Heart left ventricle (tissue), 16 donors: ENCODE measurements around the gene PHF1. TPM values are rescaled to one million over a fixed set of nuclear protein-coding genes. Genes with fewer than 3 reads are reported as not detected.

Experiments used
- ATAC-seq, 4 donors: fragments of 200-7000 bp; cut with Tn5 transposase; one replicate each; pipeline ENCODE4 v1.9.1; 2020 to 2022; ENCODE audit warnings: moderate library complexity in 4 of 4, mild to moderate bottlenecking in 3 of 4, moderate number of reproducible peaks in 1 of 4
- DNase-seq, 5 donors: peaks; one replicate each; pipeline ENCODE4 v3.0.0-alpha.2; 2020
- H3K27ac ChIP-seq, 12 donors: fragments of 200-600 bp; sonication (generic) in 4 of 12; one replicate each; pipeline versions ENCODE4 v1.5.0 to v1.8.0; 2016 to 2022; ENCODE audit warnings: mild to moderate bottlenecking in 2 of 12
- H3K27me3 ChIP-seq, 9 donors: fragments of 200-600 bp; sonication (generic) in 2 of 9; one replicate each; pipeline versions ENCODE4 v1.5.1 to v1.8.0; 2016 to 2022; ENCODE audit warnings: mild to moderate bottlenecking in 3 of 9
- H3K36me3 ChIP-seq, 9 donors: fragments of 200-600 bp; sonication (generic) in 2 of 9; one replicate each; pipeline versions ENCODE4 v1.5.0 to v1.8.0; 2018 to 2022; ENCODE audit warnings: mild to moderate bottlenecking in 2 of 9
- H3K4me1 ChIP-seq, 12 donors: fragments of 200-600 bp; sonication (generic) in 4 of 12; one replicate each; pipeline versions ENCODE4 v1.5.0 to v1.8.0; 2016 to 2022; ENCODE audit warnings: mild to moderate bottlenecking in 3 of 12
- H3K4me3 ChIP-seq, 12 donors: fragments of 200-600 bp; sonication (generic) in 4 of 12; one replicate each; pipeline versions ENCODE4 v1.5.0 to v1.8.0; 2017 to 2022; ENCODE audit warnings: mild to moderate bottlenecking in 9 of 12, moderate library complexity in 4 of 12
- H3K9me3 ChIP-seq, 12 donors: fragments of 200-600 bp; sonication (generic) in 4 of 12; one replicate each; pipeline versions ENCODE4 v1.5.0 to v1.8.0; 2016 to 2022; ENCODE audit warnings: mild to moderate bottlenecking in 1 of 12
- CTCF ChIP-seq, 12 donors: fragments of 200-600 bp; sonication (generic) in 4 of 12; IDR thresholded peaks; one replicate each; pipeline versions ENCODE4 v1.5.0 to v1.8.0; 2018 to 2022; ENCODE audit warnings: antibody characterized with exemption in 12 of 12, mild to moderate bottlenecking in 5 of 12
- POLR2A ChIP-seq, 2 donors: fragments of 450-650 bp; IDR thresholded peaks; one replicate each; pipeline ENCODE4 v1.6.1; 2017; ENCODE audit warnings: antibody characterized with exemption in 2 of 2, mild to moderate bottlenecking in 2 of 2, moderate library complexity in 2 of 2
- WGBS, 4 donors: extraction: QIAGEN DNeasy Blood & Tissue Kit in 2 of 4; methylation state at CpG; one replicate each; pipeline versions ENCODE4 v1.1.5 to v1.1.7; 2013 to 2018; 5-methylcytosine and 5-hydroxymethylcytosine counted together
- intact Hi-C, 10 donors: fragments of 100-400 bp; cut with DNase I; formaldehyde crosslinking; loops; one replicate each; pipeline versions ENCODE4 v1.11.1 to v1.14.2; 2022
- polyA plus RNA-seq, 2 donors: library from polyadenylated mRNA; stranded (reverse); fragments of 200-250 nt; gene quantifications; one replicate each; pipeline ENCODE4 v1.2.3, GENCODE V29; 2013
- total RNA-seq, 9 donors: library from RNA; depleted of rRNA in 2 of 9; stranded (reverse); fragments of >200 nt in 2 of 9; fragmentation: NEBNext Ultra II Directional in 3 of 9; extraction: Animal tissue kit (Norgen Biotek cat#: 25700) in 3 of 9; gene quantifications; one replicate each; pipeline versions ENCODE4 v1.1.0 to v1.2.4, GENCODE V29; 2016 to 2023
- donor health status: ischemic (EF 13 %, LVEDD 7.1; RV severe dilation, severe dysfunction).
- donor health status: healthy with polysubstance abuse.
- donor health status: DM: no; HTN: yes; CAD: no.
- donor health status: DM: no; HTN: no; CAD: no.
- donor health status: ischemic (EF 25% LVEDD 6.9; RV normal size, moderate dysfunction).
- donor health status: ischemic (EF 25% LVEDD 5.7; RV mildly dilated, moderate dysfunction).
- donor health status: healthy.
- donor health status: DM: yes; HTN: yes; CAD: no.
- donor health status: ischemic (EF 35%, LVEDD 5.7; RV mildly dilated, moderate dysfunction).
- donor health status: nonischemic (EF 11% LVEDD 7.7; RV severe dilation, severe dysfunction).
- donor health status: DM: yes; HTN: yes; CAD: no.
- donor health status: PGD.
- donor health status: ischemic (EF 29% LVEDD 5.4; RV normal size, mild dysfunction).
- donor health status: nonischemic (EF 23%, LVEDD 6.1; RV moderate dilation, normal function).

The PHF1 gene
- total and polyA plus RNA-seq, 11 donors, result 43.0 to 82.1 (median 50.0) TPM

DNA sequence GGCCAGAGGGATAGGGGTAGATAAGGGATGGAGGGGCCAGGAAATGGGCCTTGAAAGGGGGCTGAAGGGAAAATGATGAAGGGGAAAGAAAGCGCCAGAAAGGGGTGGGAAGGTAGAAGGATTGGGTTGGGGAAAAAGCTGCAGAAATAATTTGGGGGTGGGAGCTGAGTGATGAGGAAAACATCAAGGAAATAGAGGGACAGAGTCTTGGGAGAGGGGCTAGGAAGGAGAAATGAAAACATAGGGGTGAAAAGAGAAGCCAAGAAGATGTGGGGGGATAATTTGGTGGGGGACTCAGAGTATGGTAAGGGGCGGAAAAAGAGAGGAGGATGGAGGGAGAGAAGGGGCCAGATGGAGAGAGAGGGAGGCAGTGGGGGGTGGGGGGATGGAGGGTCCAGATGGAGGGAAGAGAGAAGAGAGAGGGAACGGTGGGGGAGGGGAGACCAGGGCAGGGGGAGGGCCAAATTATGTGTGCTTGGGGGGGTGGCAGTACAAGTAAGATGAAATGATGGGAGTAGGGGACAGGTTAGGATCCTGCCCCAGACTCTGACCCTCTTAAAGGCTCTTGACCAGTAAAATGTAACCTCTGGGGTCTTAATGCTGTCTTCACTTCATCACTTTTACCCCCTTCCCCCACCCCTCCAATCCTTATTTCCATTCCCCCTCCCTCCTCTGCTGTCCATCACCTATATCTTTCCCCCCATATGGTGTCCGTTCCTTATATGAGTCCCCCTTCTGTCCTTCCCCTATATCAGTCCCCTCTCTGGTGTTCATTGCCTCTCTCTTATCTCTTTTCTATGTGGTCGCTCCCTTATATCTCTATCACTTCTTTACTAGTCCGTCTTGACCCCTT, 9.9 kb downstream of the PHF1 start:
- 60 to 63% (median 61%) methylated on average over 6 of the region's 6 CpGs for WGBS, 4 donors
- no peaks in the 10 kb centered on the region for H3K9me3 ChIP-seq
- peaks cover 0 to 12% (median 10%) of the 10 kb centered on the region in 9 donors for H3K36me3 ChIP-seq
- TF ChIP-seq CTCF (IDR thresholded peaks at IDR 0.05) (no peak), POLR2A (IDR thresholded peaks at IDR 0.05) (no peak)
- DNase-seq (peak in 1 of 5 donors; percentile 11), ATAC-seq (no peak)
- H3K27me3 ChIP-seq, result no peaks in the 10 kb centered on the region
- H3K27ac ChIP-seq, result peak overlapping the region in 6 of 12 donors; percentile 31 to 95 (median 66)
- peak overlapping the region in 9 of 12 donors; percentile 7 to 48 (median 36) for H3K4me3 ChIP-seq
- intact Hi-C loops, result loop anchor here in 2 of 10 donors (10.0 kb wide), 1 partner anchor 154 kb away; no protein-coding TSS in a partner anchor
- peaks cover 0 to 49% (median 35%) of the 10 kb centered on the region in 12 donors for H3K4me1 ChIP-seq

DNA sequence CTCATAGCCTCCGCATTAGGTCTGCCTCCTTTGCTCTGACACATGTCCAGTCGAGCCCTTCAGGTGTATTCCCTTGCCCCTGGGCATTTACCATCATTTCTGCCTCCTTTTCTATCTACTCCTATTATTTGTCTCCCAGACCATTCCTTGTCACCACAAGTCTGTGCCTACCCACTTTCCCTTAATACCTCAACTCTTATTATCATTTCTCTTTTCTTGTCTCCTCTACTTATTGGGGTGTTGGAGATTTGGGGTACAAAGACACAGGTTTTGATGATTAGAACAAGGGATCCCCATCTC, 10.5 kb downstream of the PHF1 start:
- peaks cover 0 to 50% (median 34%) of the 10 kb centered on the region in 12 donors for H3K4me1 ChIP-seq
- H3K9me3 ChIP-seq, result no peaks in the 10 kb centered on the region
- H3K4me3 ChIP-seq, result no peak overlapping the region
- H3K36me3 ChIP-seq, result peaks cover 0 to 6% (median 5%) of the 10 kb centered on the region in 9 donors
- intact Hi-C loops, result loop anchor here in 2 of 10 donors (10.0 kb wide), 1 partner anchor 154 kb away; no protein-coding TSS in a partner anchor
- no peak for DNase-seq
- H3K27ac ChIP-seq, result peak overlapping the region in 1 of 12 donors; percentile 95
- no peaks in the 10 kb centered on the region for H3K27me3 ChIP-seq
- TF ChIP-seq CTCF (IDR thresholded peaks at IDR 0.05) (no peak), POLR2A (IDR thresholded peaks at IDR 0.05) (no peak)
- 79 to 86% (median 83%) methylated on average over 2 of the region's 2 CpGs for WGBS, 4 donors
- no peak for ATAC-seq

GRCh38 chr6:33423777-33424176, 13.0 kb downstream of the PHF1 start:
- H3K4me3 ChIP-seq, result no peak overlapping the region
- DNase-seq, result peak in 1 of 5 donors; percentile 4
- WGBS, 4 donors, result 94 to 98% (median 94%) methylated on average over 2 of the region's 2 CpGs
- no peaks in the 10 kb centered on the region for H3K27me3 ChIP-seq
- ATAC-seq, result no peak
- TF ChIP-seq POLR2A (IDR thresholded peaks at IDR 0.05) (no peak), CTCF (IDR thresholded peaks at IDR 0.05) (no peak)
- peak overlapping the region in 2 of 12 donors; percentile 97 to 98 for H3K27ac ChIP-seq
- H3K9me3 ChIP-seq, result no peaks in the 10 kb centered on the region
- peaks cover 1 to 53% (median 37%) of the 10 kb centered on the region in 12 donors for H3K4me1 ChIP-seq
- intact Hi-C loops, result loop anchor here in 2 of 10 donors (10.0 kb wide), 1 partner anchor 151 kb away; no protein-coding TSS in a partner anchor
- no peaks in the 10 kb centered on the region for H3K36me3 ChIP-seq
